H9 (cell line): ENCODE results near the gene TM9SF2. TPM values are rescaled to one million over a fixed set of nuclear protein-coding genes. Genes with fewer than 3 reads are reported as not detected.

ENCODE experiments used
- DNase-seq: peaks from one replicate; pipeline ENCODE4 v3.0.0-alpha.2; 2017
- H2AFZ ChIP-seq: one replicate; pipeline ENCODE4 v1.6.1; 2013; ENCODE audit warnings: mild to moderate bottlenecking, low read length, control low read depth, moderate library complexity
- H2AK5ac ChIP-seq: 2 replicates; pipeline ENCODE4 v1.6.1; 2013; ENCODE audit warnings: low read length, control low read depth, mixed read lengths; ENCODE audit not compliant: insufficient read length
- H2BK120ac ChIP-seq: one replicate; pipeline ENCODE4 v1.6.1; 2013; ENCODE audit warnings: low read depth, mild to moderate bottlenecking, low read length, control low read depth, inconsistent platforms; ENCODE audit not compliant: poor library complexity, severe bottlenecking
- H2BK12ac ChIP-seq: 2 replicates; pipeline ENCODE4 v1.6.1; 2013; ENCODE audit warnings: low read length, control low read depth, mixed read lengths, low read depth; ENCODE audit not compliant: insufficient read length
- H2BK15ac ChIP-seq: 2 replicates; pipeline ENCODE4 v1.6.1; 2013; ENCODE audit warnings: low read depth, low read length, control low read depth
- H2BK20ac ChIP-seq: one replicate; pipeline ENCODE4 v1.6.1; 2013; ENCODE audit warnings: low read depth, mild to moderate bottlenecking, low read length, control low read depth, inconsistent platforms; ENCODE audit not compliant: poor library complexity, severe bottlenecking
- H2BK5ac ChIP-seq: 2 replicates; pipeline ENCODE4 v1.6.1; 2013; ENCODE audit warnings: low read length, control low read depth, mixed read lengths; ENCODE audit not compliant: insufficient read length
- H3K14ac ChIP-seq: 2 replicates; pipeline ENCODE4 v1.6.1; 2013; ENCODE audit warnings: low read length, control low read depth; ENCODE audit not compliant: insufficient read depth
- H3K18ac ChIP-seq: 2 replicates; pipeline ENCODE4 v1.6.1; 2013; ENCODE audit warnings: low read depth, mild to moderate bottlenecking, mixed read lengths, low read length, control low read depth; ENCODE audit not compliant: insufficient read length
- H3K23ac ChIP-seq: 2 replicates; pipeline ENCODE4 v1.6.1; 2013; ENCODE audit warnings: low read length, control low read depth, mixed read lengths, low read depth; ENCODE audit not compliant: insufficient read length
- H3K23me2 ChIP-seq: 2 replicates; pipeline ENCODE4 v1.6.1; 2013; ENCODE audit warnings: low read depth, mild to moderate bottlenecking, mixed read lengths, low read length, control low read depth; ENCODE audit not compliant: insufficient read length, poor library complexity, severe bottlenecking
- H3K27ac ChIP-seq: 2 replicates; pipeline ENCODE4 v1.5.1; 2013; ENCODE audit warnings: low read length, control low read depth, mixed read lengths, low read depth; ENCODE audit not compliant: insufficient read length
- H3K27me3 ChIP-seq: 2 replicates; pipeline ENCODE4 v1.6.1; 2013; ENCODE audit warnings: low read length, control low read depth, inconsistent platforms; ENCODE audit not compliant: insufficient read depth
- H3K4ac ChIP-seq: 2 replicates; pipeline ENCODE4 v1.6.1; 2013; ENCODE audit warnings: low read depth, mild to moderate bottlenecking, control low read depth, inconsistent platforms, low read length, moderate library complexity
- H3K4me1 ChIP-seq: 2 replicates; pipeline ENCODE4 v1.6.1; 2013; ENCODE audit warnings: low read length, control low read depth, inconsistent platforms; ENCODE audit not compliant: insufficient read depth
- H3K4me2 ChIP-seq: 2 replicates; pipeline ENCODE4 v1.6.1; 2013; ENCODE audit warnings: low read length, control low read depth, mixed read lengths; ENCODE audit not compliant: insufficient read length, insufficient read depth
- H3K56ac ChIP-seq: 2 replicates; pipeline ENCODE4 v1.6.1; 2013; ENCODE audit warnings: low read depth, mild to moderate bottlenecking, mixed read lengths, low read length, control low read depth; ENCODE audit not compliant: insufficient read length
- H3K79me1 ChIP-seq: 2 replicates; pipeline ENCODE4 v1.6.1; 2013; ENCODE audit warnings: low read depth, mild to moderate bottlenecking, moderate library complexity, low read length, control low read depth, inconsistent platforms; ENCODE audit not compliant: insufficient read depth, poor library complexity, severe bottlenecking
- H3K79me2 ChIP-seq: 2 replicates; pipeline ENCODE4 v1.6.1; 2013; ENCODE audit warnings: low read length, control low read depth, inconsistent platforms; ENCODE audit not compliant: insufficient read depth
- H3K9ac ChIP-seq: 2 replicates; pipeline ENCODE4 v1.6.1; 2013; ENCODE audit warnings: low read length, control low read depth, mixed read lengths; ENCODE audit not compliant: insufficient read length; ENCODE audit errors: extremely low read depth
- H3K9me3 ChIP-seq: one replicate; pipeline ENCODE4 v1.6.1; 2013; ENCODE audit warnings: low read depth, low read length, inconsistent platforms; ENCODE audit not compliant: control insufficient read depth
- H3T11ph ChIP-seq: one replicate; pipeline ENCODE4 v1.6.1; 2013; ENCODE audit warnings: mild to moderate bottlenecking, low read length, control low read depth, inconsistent platforms
- H4K20me1 ChIP-seq: one replicate; pipeline ENCODE4 v1.6.1; 2013; ENCODE audit not compliant: control insufficient read depth, insufficient read length, insufficient read depth
- H4K5ac ChIP-seq: 2 replicates; pipeline ENCODE4 v1.6.1; 2013; ENCODE audit warnings: low read depth, mild to moderate bottlenecking, mixed read lengths, low read length, control low read depth; ENCODE audit not compliant: insufficient read length
- H4K8ac ChIP-seq: replicated peaks from 2 replicates; pipeline ENCODE4 v1.6.1; 2013; ENCODE audit warnings: low read length, control low read depth, mixed read lengths, low read depth; ENCODE audit not compliant: insufficient read length
- H4K91ac ChIP-seq: 2 replicates; pipeline ENCODE4 v1.6.1; 2013; ENCODE audit warnings: low read depth, mild to moderate bottlenecking, moderate library complexity, mixed read lengths, low read length, control low read depth; ENCODE audit not compliant: insufficient read length
- H3K27ac Mint-ChIP-seq, 3 experiments: 2 replicates in 2 of 3; 3 replicates in 1 of 3; pipeline ENCODE4 v1.8.0; 2020 to 2021; ENCODE audit warnings: mixed read lengths in 3 of 3, mild to moderate bottlenecking in 1 of 3, moderate library complexity in 1 of 3
- H3K27me3 Mint-ChIP-seq: 2 replicates; pipeline ENCODE4 v1.8.0; 2021; ENCODE audit warnings: low read depth, mild to moderate bottlenecking, moderate library complexity, mixed read lengths
- H3K36me3 Mint-ChIP-seq, 3 experiments: 2 replicates in 2 of 3; 3 replicates in 1 of 3; pipeline ENCODE4 v1.8.0; 2020 to 2021; ENCODE audit warnings: low read depth in 3 of 3, mixed read lengths in 3 of 3; ENCODE audit not compliant: insufficient read depth in 1 of 3
- H3K4me1 Mint-ChIP-seq, 2 experiments: 2 replicates each; pipeline ENCODE4 v1.8.0; 2020; ENCODE audit warnings: mixed read lengths in 2 of 2
- H3K4me3 Mint-ChIP-seq, 2 experiments: 2 replicates in 1 of 2; 3 replicates in 1 of 2; pipeline ENCODE4 v1.8.0; 2020 to 2021; ENCODE audit warnings: mild to moderate bottlenecking in 2 of 2, mixed read lengths in 2 of 2, moderate library complexity in 1 of 2
- H3K9me3 Mint-ChIP-seq, 2 experiments: 2 replicates in 1 of 2; 3 replicates in 1 of 2; pipeline ENCODE4 v1.8.0; 2020; ENCODE audit warnings: mild to moderate bottlenecking in 2 of 2, mixed read lengths in 2 of 2, moderate library complexity in 1 of 2
- CTCF ChIP-seq: fragments of 200-600 bp; sonication (generic); conservative IDR thresholded peaks from 3 replicates; pipeline ENCODE4 v1.8.0; 2021; ENCODE audit warnings: antibody characterized with exemption, mild to moderate bottlenecking
- WGBS: extraction: QIAGEN DNeasy Blood & Tissue Kit; methylation state at CpG from one replicate; pipeline ENCODE4 v1.1.7; 2013; ENCODE audit warnings: missing lambda C conversion rate, low lambda C conversion rate, mixed read lengths; ENCODE audit not compliant: insufficient read length; ENCODE audit errors: extremely low coverage; 5-methylcytosine and 5-hydroxymethylcytosine counted together
- total RNA-seq: library from RNA; stranded (reverse); gene quantifications from 2 replicates; pipeline ENCODE4 v1.2.1, GENCODE V29; 2021

Gene TM9SF2
- total RNA-seq, 1 experiment from 2014 or later: 86.1 TPM

- Histone ChIP-seq H3K27me3 (no peaks in the 10 kb centered on the region), H3K56ac (no peak overlapping the region), H3K18ac (no peak overlapping the region), H3K23ac (no peak overlapping the region), H2BK12ac (no peak overlapping the region), H2BK120ac (no peak overlapping the region), H3K79me1 (no peaks in the 10 kb centered on the region), H3K4ac (no peak overlapping the region), H3K9ac (peak overlapping the region; percentile 62), H4K91ac (no peak overlapping the region), H2AFZ (peak overlapping the region; percentile 83), H3K9me3 (no peaks in the 10 kb centered on the region), H3K79me2 (peaks cover 14% of the 10 kb centered on the region; the same call in 1 of the 2 replicates), H4K20me1 (no peaks in the 10 kb centered on the region), H3K4me2 (peak overlapping the region; percentile 95), H4K8ac (no peak overlapping the region), H4K5ac (no peak overlapping the region), H3K23me2 (peaks cover 13% of the 10 kb centered on the region), H3K14ac (no peak overlapping the region), H3K4me1 (no peaks in the 10 kb centered on the region), H2BK5ac (no peak overlapping the region), H3T11ph (no peak overlapping the region), H3K27ac (peak overlapping the region; percentile 9), H2AK5ac (no peak overlapping the region), H2BK15ac (no peak overlapping the region), H2BK20ac (no peak overlapping the region)
- peak overlapping the region; percentile 96 to 100 (median 99) for H3K27ac Mint-ChIP-seq
- H3K36me3 Mint-ChIP-seq: peaks cover 3 to 12% (median 5%) of the 10 kb centered on the region in 3 experiments
- peak overlapping the region; percentile 94 for H3K4me3 Mint-ChIP-seq
- WGBS: no CpG with 5 or more reads among the region's 9 CpGs
- TF ChIP-seq CTCF: no peak
- peaks cover 1% of the 10 kb centered on the region for H3K27me3 Mint-ChIP-seq
- peaks cover 3 to 5% of the 10 kb centered on the region in 2 experiments; a peak in 2 of 5 replicates for H3K9me3 Mint-ChIP-seq
- DNase-seq: no peak
- peaks cover 33 to 37% of the 10 kb centered on the region in 2 experiments for H3K4me1 Mint-ChIP-seq
Observed at GRCh38 chr13:99500839-99501183, 461 bp upstream of the TM9SF2 start.
